CD4-positive, alpha-beta T cell (primary cell): ENCODE data around the gene SPNS3. TPM values are rescaled to one million over a fixed set of nuclear protein-coding genes. Genes with fewer than 3 reads are reported as not detected.

Source experiments
- ATAC-seq: fragments of 200-7000 bp; cut with Tn5 transposase; one replicate; pipeline ENCODE4 v1.10.0; 2022; ENCODE audit warnings: mild to moderate bottlenecking; ENCODE audit not compliant: poor library complexity
- CTCF ChIA-PET: fragments of 350-600 bp; sonication (Branson Sonifier 250); formaldehyde crosslinking; loops from one replicate; lab custom pipeline; 2021; ENCODE audit warnings: antibody characterized with exemption, inconsistent platforms; lab: Charles Lee
- POLR2A ChIA-PET: fragments of 350-600 bp; sonication (Branson Sonifier 250); formaldehyde crosslinking; loops from one replicate; lab custom pipeline; 2021; ENCODE audit warnings: antibody characterized with exemption, inconsistent platforms; lab: Charles Lee
- DNase-seq, 14 experiments: peaks; one replicate each; pipeline ENCODE4 v3.0.0-alpha.2; 2013 to 2020; ENCODE audit warnings: mixed read lengths in 2 of 14
- H3K27ac ChIP-seq, 2 donors: one replicate each; pipeline versions ENCODE4 v1.5.1 to v1.7.0; 2013; ENCODE audit warnings: low read length in 2 of 2, low read depth in 1 of 2, mild to moderate bottlenecking in 1 of 2
- H3K27me3 ChIP-seq, 2 experiments: 1 replicate in 1 of 2; 2 replicates in 1 of 2; pipeline versions ENCODE4 v1.6.1 to v1.7.0; 2013; ENCODE audit warnings: low read length in 2 of 2, control low read depth in 1 of 2, mild to moderate bottlenecking in 1 of 2, moderate library complexity in 1 of 2; ENCODE audit not compliant: insufficient read depth in 2 of 2, control insufficient read depth in 1 of 2
- H3K36me3 ChIP-seq: one replicate; pipeline ENCODE4 v1.6.1; 2013; ENCODE audit warnings: low read length, control low read depth; ENCODE audit not compliant: insufficient read depth
- H3K4me1 ChIP-seq: one replicate; pipeline ENCODE4 v1.6.1; 2013; ENCODE audit warnings: low read length, control low read depth; ENCODE audit not compliant: insufficient read depth
- H3K4me3 ChIP-seq: one replicate; pipeline ENCODE4 v1.5.1; 2013; ENCODE audit warnings: mild to moderate bottlenecking, low read length, moderate library complexity
- H3K9me3 ChIP-seq, 2 experiments: 1 replicate in 1 of 2; 2 replicates in 1 of 2; pipeline versions ENCODE4 v1.6.1 to v1.7.0; 2013; ENCODE audit warnings: low read length in 2 of 2, mild to moderate bottlenecking in 2 of 2, control low read depth in 1 of 2, moderate library complexity in 1 of 2; ENCODE audit not compliant: control insufficient read depth in 1 of 2, insufficient read depth in 1 of 2
- H3K27ac Mint-ChIP-seq: one replicate; pipeline ENCODE4 v1.8.0; 2020; ENCODE audit warnings: mixed read lengths
- H3K27me3 Mint-ChIP-seq: one replicate; pipeline ENCODE4 v1.8.0; 2021; ENCODE audit warnings: mixed read lengths
- H3K36me3 Mint-ChIP-seq: one replicate; pipeline ENCODE4 v1.8.0; 2021; ENCODE audit warnings: low read depth, mixed read lengths
- H3K4me1 Mint-ChIP-seq: one replicate; pipeline ENCODE4 v1.8.0; 2021; ENCODE audit warnings: low read depth, mixed read lengths
- H3K4me3 Mint-ChIP-seq: one replicate; pipeline ENCODE4 v1.8.0; 2020; ENCODE audit warnings: mild to moderate bottlenecking, mixed read lengths
- H3K9me3 Mint-ChIP-seq: one replicate; pipeline ENCODE4 v1.8.0; 2020; ENCODE audit warnings: mixed read lengths
- intact Hi-C, 2 experiments: fragments of 100-400 bp; cut with DNase I in 1 of 2; cut with micrococcal nuclease in 1 of 2; formaldehyde crosslinking; loops; one replicate each; pipeline versions ENCODE4 v1.15.1 to v1.9.0; 2023 to 2025; cut with DNase I, micrococcal nuclease
- total RNA-seq, 174 experiments: library from RNA in 2 of 174; stranded (reverse) in 2 of 174; gene quantifications; one replicate each; pipeline ENCODE4 v1.2.3 and lab custom pipeline; 2021 to 2026
- TF ChIP-seq, protein P1 (sequence below): fragments of 200-600 bp; IDR thresholded peaks from one replicate; pipeline ENCODE4 v1.8.0; 2022; ENCODE audit warnings: antibody characterized with exemption, mild to moderate bottlenecking

Gene SPNS3
- total RNA-seq, 2 experiments from 2014 or later, result 2.3 to 2.5 TPM

- Mint-ChIP-seq H3K27me3 (no peaks in the 10 kb centered on the region), H3K27ac (no peak overlapping the region), H3K9me3 (no peaks in the 10 kb centered on the region), H3K4me3 (no peak overlapping the region), H3K4me1 (peaks cover 6% of the 10 kb centered on the region), H3K36me3 (no peaks in the 10 kb centered on the region)
- ChIA-PET CTCF (no interaction called here), POLR2A (no interaction called here)
- DNase-seq (no peak), ATAC-seq (no peak)
- no peak overlapping the region for H3K4me3 ChIP-seq
- no peaks in the 10 kb centered on the region for H3K9me3 ChIP-seq
- no peaks in the 10 kb centered on the region for H3K27me3 ChIP-seq
- no peak overlapping the region for H3K27ac ChIP-seq
- H3K36me3 ChIP-seq, result no peaks in the 10 kb centered on the region
- intact Hi-C loops, result no loop called here
- H3K4me1 ChIP-seq, result peaks cover 9% of the 10 kb centered on the region
- TF ChIP-seq, protein P1, sequence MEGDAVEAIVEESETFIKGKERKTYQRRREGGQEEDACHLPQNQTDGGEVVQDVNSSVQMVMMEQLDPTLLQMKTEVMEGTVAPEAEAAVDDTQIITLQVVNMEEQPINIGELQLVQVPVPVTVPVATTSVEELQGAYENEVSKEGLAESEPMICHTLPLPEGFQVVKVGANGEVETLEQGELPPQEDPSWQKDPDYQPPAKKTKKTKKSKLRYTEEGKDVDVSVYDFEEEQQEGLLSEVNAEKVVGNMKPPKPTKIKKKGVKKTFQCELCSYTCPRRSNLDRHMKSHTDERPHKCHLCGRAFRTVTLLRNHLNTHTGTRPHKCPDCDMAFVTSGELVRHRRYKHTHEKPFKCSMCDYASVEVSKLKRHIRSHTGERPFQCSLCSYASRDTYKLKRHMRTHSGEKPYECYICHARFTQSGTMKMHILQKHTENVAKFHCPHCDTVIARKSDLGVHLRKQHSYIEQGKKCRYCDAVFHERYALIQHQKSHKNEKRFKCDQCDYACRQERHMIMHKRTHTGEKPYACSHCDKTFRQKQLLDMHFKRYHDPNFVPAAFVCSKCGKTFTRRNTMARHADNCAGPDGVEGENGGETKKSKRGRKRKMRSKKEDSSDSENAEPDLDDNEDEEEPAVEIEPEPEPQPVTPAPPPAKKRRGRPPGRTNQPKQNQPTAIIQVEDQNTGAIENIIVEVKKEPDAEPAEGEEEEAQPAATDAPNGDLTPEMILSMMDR, result no peak
Measured at GRCh38 chr17:4514206-4514605, 80.5 kb downstream of the SPNS3 start.

- ATAC-seq (no peak), DNase-seq (no peak)
- CTCF ChIA-PET, result no interaction called here
- no peak overlapping the region for H3K27ac Mint-ChIP-seq
- no peak overlapping the region for H3K4me3 ChIP-seq
- no peaks in the 10 kb centered on the region for H3K36me3 ChIP-seq
- no peaks in the 10 kb centered on the region for H3K27me3 ChIP-seq
- H3K27ac ChIP-seq, result no peak overlapping the region
- POLR2A ChIA-PET, result no interaction called here
- H3K27me3 Mint-ChIP-seq, result no peaks in the 10 kb centered on the region
- TF ChIP-seq, protein P1, result no peak
- H3K36me3 Mint-ChIP-seq, result no peaks in the 10 kb centered on the region
- H3K9me3 Mint-ChIP-seq, result no peaks in the 10 kb centered on the region
- H3K4me1 Mint-ChIP-seq, result peaks cover under 1% of the 10 kb centered on the region
- no peak overlapping the region for H3K4me3 Mint-ChIP-seq
- no peaks in the 10 kb centered on the region for H3K9me3 ChIP-seq
- intact Hi-C loops, result no loop called here
- H3K4me1 ChIP-seq, result peaks cover 3% of the 10 kb centered on the region
Measured at GRCh38 chr17:4514779-4515178, 81.0 kb downstream of the SPNS3 start.

- Histone ChIP-seq H3K4me1 (no peaks in the 10 kb centered on the region), H3K9me3 (no peaks in the 10 kb centered on the region), H3K4me3 (no peak overlapping the region), H3K36me3 (no peaks in the 10 kb centered on the region), H3K27me3 (no peaks in the 10 kb centered on the region), H3K27ac (no peak overlapping the region)
- Mint-ChIP-seq H3K4me3 (no peak overlapping the region), H3K4me1 (no peaks in the 10 kb centered on the region), H3K27ac (no peak overlapping the region), H3K9me3 (no peaks in the 10 kb centered on the region), H3K36me3 (no peaks in the 10 kb centered on the region), H3K27me3 (no peaks in the 10 kb centered on the region)
- intact Hi-C loops, result no loop called here
- POLR2A ChIA-PET, result no interaction called here
- CTCF ChIA-PET, result no interaction called here
- no peak for ATAC-seq
- TF ChIP-seq, protein P1, result no peak
- no peak for DNase-seq
Measured at GRCh38 chr17:4515501-4515900, 81.8 kb downstream of the SPNS3 start.
